ENCODE data around the gene CNPY2.
"Not testable (repeated sequence)": the region's sequence is repeated elsewhere in the genome, so short reads cannot be mapped to it uniquely, and the experiment has no call there.

Gene CNPY2

GRCh38 chr12:56321610-56322009 is 5.8 kb upstream of the CNPY2 start:
- ATAC-seq (replicated peaks); H3K9me3 Mint-ChIP-seq; DNase-seq; H3K27me3 Mint-ChIP-seq; H3K4me3 Mint-ChIP-seq; H3K27ac Mint-ChIP-seq; H3K4me1 Mint-ChIP-seq: not testable (repeated sequence)
- peaks cover 35 to 40% of the 10 kb centered on the region in 2 donors for H3K36me3 Mint-ChIP-seq

- Mint-ChIP-seq H3K9me3 (no peaks in the 10 kb centered on the region), H3K36me3 (peaks cover 31 to 35% of the 10 kb centered on the region in 2 donors), H3K27me3 (no peaks in the 10 kb centered on the region), H3K27ac (no peak overlapping the region), H3K4me3 (no peak overlapping the region), H3K4me1 (peaks cover 3 to 4% of the 10 kb centered on the region in 2 donors)
- DNase-seq (no peak), ATAC-seq (replicated peaks) (no peak)
These were observed 5.2 kb upstream of the CNPY2 start for GRCh38 chr12:56321027-56321426.

GRCh38 chr12:56317675-56318074 is 1.9 kb upstream of the CNPY2 start:
- no peak for ATAC-seq (replicated peaks)
- DNase-seq: no peak
- Mint-ChIP-seq H3K4me3 (no peak overlapping the region), H3K4me1 (peaks cover 6 to 25% of the 10 kb centered on the region in 2 donors), H3K9me3 (no peaks in the 10 kb centered on the region), H3K27me3 (no peaks in the 10 kb centered on the region), H3K27ac (no peak overlapping the region), H3K36me3 (peaks cover 15 to 16% of the 10 kb centered on the region in 2 donors)

DNA sequence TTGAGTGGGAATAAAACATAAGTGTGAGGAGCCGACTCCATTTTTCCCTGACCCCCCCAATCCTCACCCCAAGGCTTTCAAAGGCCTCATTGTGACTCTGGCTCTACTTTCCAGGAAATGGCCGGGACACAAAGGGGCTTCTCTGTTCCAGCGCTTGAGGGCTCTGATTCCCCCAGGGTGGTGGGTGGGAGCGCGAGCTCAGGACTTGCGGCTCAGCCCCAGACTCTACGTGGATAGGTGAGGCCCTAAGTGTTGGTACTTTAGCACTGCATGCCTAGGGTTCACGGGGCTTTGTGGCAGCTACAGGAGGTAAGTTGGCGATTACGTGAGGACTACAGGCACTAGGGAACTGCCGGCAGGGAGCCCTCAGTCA is 553 bp downstream of the CNPY2 start:
- H3K27me3 Mint-ChIP-seq: no peaks in the 10 kb centered on the region
- ATAC-seq (replicated peaks) (peak; percentile 1 to 5), DNase-seq (no peak)
- peak overlapping the region; percentile 99 to 100 for H3K4me3 Mint-ChIP-seq
- peaks cover 20 to 26% of the 10 kb centered on the region in 2 donors for H3K36me3 Mint-ChIP-seq
- no peaks in the 10 kb centered on the region for H3K9me3 Mint-ChIP-seq
- H3K27ac Mint-ChIP-seq: peak overlapping the region; percentile 100
- peaks cover 6 to 25% of the 10 kb centered on the region in 2 donors for H3K4me1 Mint-ChIP-seq

- peak overlapping the region; percentile 47 for H3K27ac Mint-ChIP-seq
- no peaks in the 10 kb centered on the region for H3K9me3 Mint-ChIP-seq
- H3K27me3 Mint-ChIP-seq: no peaks in the 10 kb centered on the region
- peaks cover 15 to 24% of the 10 kb centered on the region in 2 donors for H3K36me3 Mint-ChIP-seq
- DNase-seq (no peak), ATAC-seq (replicated peaks) (no peak)
- no peak overlapping the region for H3K4me3 Mint-ChIP-seq
- H3K4me1 Mint-ChIP-seq: peaks cover 2 to 21% of the 10 kb centered on the region in 2 donors
These were observed 4.8 kb downstream of the CNPY2 start for GRCh38 chr12:56311003-56311402.

DNA sequence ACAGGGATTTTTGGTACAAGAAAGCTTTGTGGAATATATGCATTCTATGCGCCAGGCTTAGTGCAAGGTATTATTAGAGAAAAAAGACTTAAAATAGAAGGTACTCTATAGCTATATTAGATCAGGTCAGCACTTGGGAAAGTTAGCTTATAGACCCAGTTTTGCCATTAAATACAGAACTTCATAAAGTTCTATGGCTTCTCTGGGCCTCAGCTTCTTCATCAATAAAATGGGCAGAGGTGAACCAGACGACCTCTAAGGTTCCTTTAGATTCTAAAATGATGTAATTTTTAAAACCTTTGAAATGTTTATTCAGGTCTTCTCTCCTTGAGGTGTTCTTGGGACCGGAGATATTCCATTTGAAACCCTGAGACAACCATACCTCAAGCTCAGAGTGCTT is 7.1 kb downstream of the CNPY2 start:
- peaks cover 19 to 26% of the 10 kb centered on the region in 2 donors for H3K36me3 Mint-ChIP-seq
- ATAC-seq (replicated peaks) (no peak), DNase-seq (no peak)
- H3K27ac Mint-ChIP-seq: no peak overlapping the region
- H3K27me3 Mint-ChIP-seq: no peaks in the 10 kb centered on the region
- H3K4me1 Mint-ChIP-seq: no peaks in the 10 kb centered on the region
- no peaks in the 10 kb centered on the region for H3K9me3 Mint-ChIP-seq
- no peak overlapping the region for H3K4me3 Mint-ChIP-seq

DNA sequence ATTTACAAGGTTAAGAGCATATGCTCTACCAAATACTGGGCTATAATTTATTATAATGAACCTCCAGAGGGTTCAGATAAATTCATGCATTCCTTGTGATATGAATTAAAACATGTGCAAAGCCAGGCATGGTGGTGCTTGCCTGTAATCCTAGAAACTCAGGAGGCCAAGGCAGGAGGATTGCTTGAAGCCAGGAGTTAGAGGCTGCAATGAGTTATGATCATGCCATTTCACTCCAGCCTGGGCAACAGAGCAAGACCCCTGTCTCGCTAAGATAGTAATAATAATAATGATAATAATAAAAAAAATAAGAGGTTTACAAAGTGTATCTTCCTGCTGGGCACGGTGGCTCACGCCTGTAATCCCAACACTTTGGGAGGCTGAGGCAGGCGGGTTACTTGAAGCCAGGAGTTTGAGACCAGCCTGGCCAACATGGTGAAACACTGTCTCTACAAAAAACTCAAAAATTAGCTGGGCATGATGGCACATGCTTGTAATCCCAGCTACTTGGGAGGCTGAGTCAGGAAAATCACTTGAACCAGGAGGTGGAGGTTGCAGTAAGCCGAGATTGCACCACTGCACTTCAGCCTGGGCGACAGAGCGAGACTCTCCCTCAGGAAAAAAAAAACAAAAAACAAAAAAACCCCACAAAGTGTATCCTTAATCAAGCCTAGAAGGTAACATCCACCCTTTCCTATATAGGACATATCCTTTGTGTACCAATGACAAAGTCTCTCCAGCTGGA is 8.4 kb downstream of the CNPY2 start:
- Mint-ChIP-seq H3K9me3 (no peaks in the 10 kb centered on the region), H3K27ac (no peak overlapping the region), H3K4me1 (peaks cover 0 to 1% of the 10 kb centered on the region in 2 donors), H3K27me3 (no peaks in the 10 kb centered on the region), H3K36me3 (peaks cover 19 to 26% of the 10 kb centered on the region in 2 donors), H3K4me3 (no peak overlapping the region)
- no peak for ATAC-seq (replicated peaks)
- DNase-seq: no peak

GRCh38 chr12:56304872-56305590 is 10.8 kb downstream of the CNPY2 start:
- Mint-ChIP-seq H3K27me3 (no peaks in the 10 kb centered on the region), H3K9me3 (no peaks in the 10 kb centered on the region), H3K4me1 (peaks cover 14 to 21% of the 10 kb centered on the region in 2 donors), H3K36me3 (peaks cover 12 to 28% of the 10 kb centered on the region in 2 donors), H3K4me3 (no peak overlapping the region), H3K27ac (no peak overlapping the region)
- DNase-seq: no peak
- ATAC-seq (replicated peaks): no peak

- DNase-seq (no peak), ATAC-seq (replicated peaks) (no peak)
- H3K4me3 Mint-ChIP-seq: no peak overlapping the region
- peaks cover 16 to 22% of the 10 kb centered on the region in 2 donors for H3K4me1 Mint-ChIP-seq
- no peaks in the 10 kb centered on the region for H3K27me3 Mint-ChIP-seq
- H3K36me3 Mint-ChIP-seq: peaks cover 9 to 28% of the 10 kb centered on the region in 2 donors
- no peaks in the 10 kb centered on the region for H3K9me3 Mint-ChIP-seq
- no peak overlapping the region for H3K27ac Mint-ChIP-seq
These were observed 11.5 kb downstream of the CNPY2 start for GRCh38 chr12:56304276-56304675.

- DNase-seq (no peak), ATAC-seq (replicated peaks) (no peak)
- Mint-ChIP-seq H3K4me1 (peaks cover 33 to 55% of the 10 kb centered on the region in 2 donors), H3K36me3 (peaks cover 17 to 45% of the 10 kb centered on the region in 2 donors), H3K27me3 (no peaks in the 10 kb centered on the region), H3K9me3 (no peaks in the 10 kb centered on the region), H3K27ac (peak overlapping the region; percentile 99), H3K4me3 (peak overlapping the region; percentile 96 to 99)
These were observed 14.9 kb downstream of the CNPY2 start for GRCh38 chr12:56300644-56301464.

DNA sequence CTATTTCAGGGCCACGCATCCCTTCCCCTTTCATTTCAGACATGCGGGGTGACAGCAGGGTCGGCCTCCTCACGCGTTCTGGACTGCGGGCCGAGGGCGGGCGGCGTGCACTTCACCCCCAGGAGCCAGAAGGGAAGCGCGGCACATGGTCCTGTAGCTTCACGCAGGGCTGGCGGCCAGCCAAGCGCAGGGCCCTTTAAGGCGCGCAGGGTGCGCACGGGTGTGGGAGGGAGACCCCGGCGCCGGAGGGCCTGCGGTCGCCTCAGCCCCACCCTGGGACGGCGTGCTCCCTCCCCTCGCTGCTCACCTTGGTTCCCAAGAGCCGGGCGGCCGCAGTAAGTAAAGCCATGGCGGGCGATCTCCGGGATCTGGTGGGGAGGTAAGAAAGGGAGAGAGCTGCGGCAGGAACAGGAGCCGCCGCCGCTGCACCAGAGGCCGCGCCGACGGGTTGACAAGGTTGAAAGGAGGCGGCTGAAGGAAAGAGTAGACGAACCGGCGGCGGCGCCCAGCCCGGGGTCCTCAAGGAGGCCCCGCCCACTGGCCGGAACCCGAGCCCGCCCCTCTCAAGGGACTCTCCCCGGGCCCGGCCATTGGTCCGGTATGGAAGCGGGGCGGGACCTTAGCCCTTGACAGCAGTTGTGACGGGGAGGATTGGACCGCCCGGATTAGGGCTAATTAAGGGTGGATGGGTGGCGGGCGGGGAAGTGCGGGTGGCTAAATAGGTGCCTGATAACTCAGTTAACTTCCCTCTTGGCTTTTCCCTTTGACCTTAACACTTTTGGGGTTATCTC is 15.7 kb downstream of the CNPY2 start, which contains the start of gene CS:
CS (minus strand) TSS at position 478 of the 791 bp plus-strand sequence; CDS start at position 349, 129 bp downstream.
- Mint-ChIP-seq H3K36me3 (peaks cover 15 to 42% of the 10 kb centered on the region in 2 donors), H3K4me3 (peak within 1 kb of the TSS; percentile 96 to 99), H3K4me1 (peaks cover 33 to 56% of the 10 kb centered on the region in 2 donors), H3K27me3 (no peaks in the 10 kb centered on the region), H3K27ac (peak within 1 kb of the TSS; percentile 99), H3K9me3 (no peaks in the 10 kb centered on the region)
- peak; percentile 92 to 93 for ATAC-seq (replicated peaks)
- peak; percentile 96 for DNase-seq

- Mint-ChIP-seq H3K27me3 (no peaks in the 10 kb centered on the region), H3K9me3 (no peaks in the 10 kb centered on the region), H3K4me3 (peak overlapping the region; percentile 96 to 99), H3K36me3 (peaks cover 12 to 38% of the 10 kb centered on the region in 2 donors), H3K4me1 (peaks cover 33 to 56% of the 10 kb centered on the region in 2 donors), H3K27ac (peak overlapping the region; percentile 99)
- DNase-seq (no peak), ATAC-seq (replicated peaks) (peak; percentile 6 to 11)
These were observed 16.4 kb downstream of the CNPY2 start for GRCh38 chr12:56299308-56299852.

- H3K36me3 Mint-ChIP-seq: peaks cover 13 to 38% of the 10 kb centered on the region in 2 donors
- H3K9me3 Mint-ChIP-seq: no peaks in the 10 kb centered on the region
- ATAC-seq (replicated peaks): no peak
- peak overlapping the region; percentile 99 for H3K27ac Mint-ChIP-seq
- H3K27me3 Mint-ChIP-seq: no peaks in the 10 kb centered on the region
- no peak for DNase-seq
- peak overlapping the region; percentile 96 to 99 for H3K4me3 Mint-ChIP-seq
- H3K4me1 Mint-ChIP-seq: peaks cover 34 to 60% of the 10 kb centered on the region in 2 donors
These were observed 17.0 kb downstream of the CNPY2 start for GRCh38 chr12:56298828-56299227.
